Measurements from ENCODE around the gene CCNH.

The CCNH gene

DNA sequence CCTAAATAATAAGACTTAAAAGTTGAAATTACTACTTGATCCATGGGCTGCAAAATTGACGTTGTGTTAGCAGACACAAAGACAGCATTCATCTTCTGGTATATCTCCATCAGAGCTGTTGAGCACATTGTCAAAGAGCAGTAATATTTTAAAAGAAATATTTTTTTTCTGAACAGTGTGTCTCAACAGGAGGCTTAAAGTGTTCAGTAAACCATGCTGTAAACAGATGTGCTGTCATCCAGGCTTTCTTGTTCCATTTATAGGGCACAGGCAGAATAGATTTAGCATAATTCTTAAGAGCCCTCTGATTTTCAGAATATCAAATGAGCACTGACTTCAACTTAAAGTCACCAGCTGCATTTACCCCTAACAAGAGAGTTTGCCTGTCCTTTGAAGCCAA, 29.7 kb upstream of the CCNH start:
- no peaks in the 10 kb centered on the region for H3K27me3 ChIP-seq (ENCODE audit: control insufficient read depth in 3 of 3, insufficient read depth in 3 of 3, low read depth in 1 of 3, low read length in 3 of 3)
- H2AFZ ChIP-seq (ENCODE audit: low read length): no peak overlapping the region

GRCh38 chr5:87438231-87438630, 25.5 kb upstream of the CCNH start:
- no peak overlapping the region for H4K91ac ChIP-seq (ENCODE audit: low read depth, low read length, poor library complexity)
- no peak overlapping the region for H2BK15ac ChIP-seq (ENCODE audit: low read length)
- H2AK5ac ChIP-seq (ENCODE audit: low read depth, low read length): no peak overlapping the region
- H2BK12ac ChIP-seq (ENCODE audit: low read length): no peak overlapping the region
- no peak overlapping the region for H3K4me3 ChIP-seq (ENCODE audit: low read length in 2 of 2)
- no peak overlapping the region for H2BK5ac ChIP-seq (ENCODE audit: low read length)
- H3K27ac ChIP-seq (replicated peaks; ENCODE audit: low read length): no peak overlapping the region
- no peaks in the 10 kb centered on the region for H3K9me3 ChIP-seq (replicated peaks in 1 of 2; ENCODE audit: control insufficient read depth in 2 of 2, insufficient read depth in 1 of 2, low read depth in 1 of 2, low read length in 2 of 2)
- no peak overlapping the region for H3K23ac ChIP-seq (ENCODE audit: low read depth, low read length, poor library complexity)
- no peak overlapping the region for H3K14ac ChIP-seq (ENCODE audit: low read length)
- no peak overlapping the region for H3K9ac ChIP-seq (ENCODE audit: low read depth, low read length, poor library complexity)
- no peak overlapping the region for H3K4me2 ChIP-seq (ENCODE audit: insufficient read depth, low read length, poor library complexity, severe bottlenecking)
- WGBS, 2 donors (ENCODE audit: extremely low coverage in 2 of 2, insufficient read length in 2 of 2, insufficient replicate concordance in 1 of 2): no CpG with 5 or more reads among the region's 2 CpGs
- H3K4ac ChIP-seq (ENCODE audit: low read length): no peak overlapping the region
- H3K27me3 ChIP-seq (ENCODE audit: control insufficient read depth in 3 of 3, insufficient read depth in 3 of 3, low read depth in 1 of 3, low read length in 3 of 3): no peaks in the 10 kb centered on the region
- no peaks in the 10 kb centered on the region for H3K79me1 ChIP-seq (ENCODE audit: low read depth, low read length)
- no peak overlapping the region for H2AFZ ChIP-seq (ENCODE audit: low read length)
- H3K36me3 ChIP-seq (replicated peaks in 1 of 2; ENCODE audit: control insufficient read depth in 2 of 2, insufficient read depth in 2 of 2, low read length in 2 of 2): no peaks in the 10 kb centered on the region
- DNase-seq (ENCODE audit: low spot score): no peak
- H3K4me1 ChIP-seq (ENCODE audit: control insufficient read depth in 2 of 2, insufficient read depth in 1 of 2, low read depth in 1 of 2, low read length in 2 of 2): no peaks in the 10 kb centered on the region
- no peak overlapping the region for H3K18ac ChIP-seq (ENCODE audit: low read length)
- H2BK120ac ChIP-seq (ENCODE audit: low read depth, low read length): no peak overlapping the region
- H4K8ac ChIP-seq (ENCODE audit: low read depth, low read length): no peak overlapping the region

More for the DNA sequence above, 29.7 kb upstream of the CCNH start:
- no peak overlapping the region for H3K14ac ChIP-seq (ENCODE audit: low read length)
- no peak overlapping the region for H2BK12ac ChIP-seq (ENCODE audit: low read length)
- DNase-seq (ENCODE audit: low spot score): no peak
- no CpG with 5 or more reads among the region's 1 CpG for WGBS, 2 donors (ENCODE audit: extremely low coverage in 2 of 2, insufficient read length in 2 of 2, insufficient replicate concordance in 1 of 2)
- no peak overlapping the region for H3K4me3 ChIP-seq (ENCODE audit: low read length in 2 of 2)
- no peaks in the 10 kb centered on the region for H3K9me3 ChIP-seq (replicated peaks in 1 of 2; ENCODE audit: control insufficient read depth in 2 of 2, insufficient read depth in 1 of 2, low read depth in 1 of 2, low read length in 2 of 2)
- H3K9ac ChIP-seq (ENCODE audit: low read depth, low read length, poor library complexity): no peak overlapping the region
- H2BK120ac ChIP-seq (ENCODE audit: low read depth, low read length): no peak overlapping the region
- H2AK5ac ChIP-seq (ENCODE audit: low read depth, low read length): no peak overlapping the region
- no peaks in the 10 kb centered on the region for H3K79me1 ChIP-seq (ENCODE audit: low read depth, low read length)
- H4K91ac ChIP-seq (ENCODE audit: low read depth, low read length, poor library complexity): no peak overlapping the region
- H3K23ac ChIP-seq (ENCODE audit: low read depth, low read length, poor library complexity): no peak overlapping the region
- H2BK15ac ChIP-seq (ENCODE audit: low read length): no peak overlapping the region
- H3K4me1 ChIP-seq (ENCODE audit: control insufficient read depth in 2 of 2, insufficient read depth in 1 of 2, low read depth in 1 of 2, low read length in 2 of 2): no peaks in the 10 kb centered on the region
- H3K27ac ChIP-seq (replicated peaks; ENCODE audit: low read length): no peak overlapping the region
- H4K8ac ChIP-seq (ENCODE audit: low read depth, low read length): no peak overlapping the region
- H2BK5ac ChIP-seq (ENCODE audit: low read length): no peak overlapping the region
- no peak overlapping the region for H3K4ac ChIP-seq (ENCODE audit: low read length)
- H3K4me2 ChIP-seq (ENCODE audit: insufficient read depth, low read length, poor library complexity, severe bottlenecking): no peak overlapping the region
- H3K36me3 ChIP-seq (replicated peaks in 1 of 2; ENCODE audit: control insufficient read depth in 2 of 2, insufficient read depth in 2 of 2, low read length in 2 of 2): no peaks in the 10 kb centered on the region
- H3K18ac ChIP-seq (ENCODE audit: low read length): no peak overlapping the region

DNA sequence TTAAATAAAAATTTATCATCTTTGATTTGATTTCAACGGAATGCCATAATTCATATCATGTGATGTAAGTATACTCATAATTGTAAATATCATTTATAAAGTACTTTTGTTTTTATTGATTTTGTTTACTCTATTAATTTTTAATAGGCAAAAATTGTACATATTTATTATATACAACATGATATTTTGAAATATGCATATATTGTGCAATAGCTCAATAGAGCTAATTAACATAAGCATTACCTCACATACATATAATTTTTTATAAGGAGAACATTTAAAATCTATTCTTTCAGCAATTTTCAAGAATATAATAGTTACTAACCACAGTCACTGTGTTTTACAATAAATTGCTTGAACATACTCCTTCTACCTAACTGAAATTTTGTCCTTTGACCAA, 25.0 kb upstream of the CCNH start:
- Histone ChIP-seq H3K27me3 (ENCODE audit: control insufficient read depth in 3 of 3, insufficient read depth in 3 of 3, low read depth in 1 of 3, low read length in 3 of 3) (no peaks in the 10 kb centered on the region), H3K14ac (ENCODE audit: low read length) (no peak overlapping the region), H3K4me1 (ENCODE audit: control insufficient read depth in 2 of 2, insufficient read depth in 1 of 2, low read depth in 1 of 2, low read length in 2 of 2) (no peaks in the 10 kb centered on the region), H2BK15ac (ENCODE audit: low read length) (no peak overlapping the region), H3K4me2 (ENCODE audit: insufficient read depth, low read length, poor library complexity, severe bottlenecking) (no peak overlapping the region), H3K9me3 (replicated peaks in 1 of 2; ENCODE audit: control insufficient read depth in 2 of 2, insufficient read depth in 1 of 2, low read depth in 1 of 2, low read length in 2 of 2) (no peaks in the 10 kb centered on the region), H3K36me3 (replicated peaks in 1 of 2; ENCODE audit: control insufficient read depth in 2 of 2, insufficient read depth in 2 of 2, low read length in 2 of 2) (no peaks in the 10 kb centered on the region), H2AFZ (ENCODE audit: low read length) (no peak overlapping the region), H3K4me3 (ENCODE audit: low read length in 2 of 2) (no peak overlapping the region), H3K79me1 (ENCODE audit: low read depth, low read length) (no peaks in the 10 kb centered on the region), H3K9ac (ENCODE audit: low read depth, low read length, poor library complexity) (no peak overlapping the region), H4K8ac (ENCODE audit: low read depth, low read length) (no peak overlapping the region), H3K23ac (ENCODE audit: low read depth, low read length, poor library complexity) (no peak overlapping the region), H2BK12ac (ENCODE audit: low read length) (no peak overlapping the region), H4K91ac (ENCODE audit: low read depth, low read length, poor library complexity) (no peak overlapping the region), H2AK5ac (ENCODE audit: low read depth, low read length) (no peak overlapping the region), H3K18ac (ENCODE audit: low read length) (no peak overlapping the region), H2BK5ac (ENCODE audit: low read length) (no peak overlapping the region), H2BK120ac (ENCODE audit: low read depth, low read length) (no peak overlapping the region), H3K27ac (replicated peaks; ENCODE audit: low read length) (no peak overlapping the region), H3K4ac (ENCODE audit: low read length) (no peak overlapping the region)
- no peak for DNase-seq (ENCODE audit: low spot score)
- no CpG with 5 or more reads among the region's 1 CpG for WGBS, 2 donors (ENCODE audit: extremely low coverage in 2 of 2, insufficient read length in 2 of 2, insufficient replicate concordance in 1 of 2)

GRCh38 chr5:87435144-87435694, 22.5 kb upstream of the CCNH start:
- H3K4me2 ChIP-seq (ENCODE audit: insufficient read depth, low read length, poor library complexity, severe bottlenecking): no peak overlapping the region
- H3K36me3 ChIP-seq (replicated peaks in 1 of 2; ENCODE audit: control insufficient read depth in 2 of 2, insufficient read depth in 2 of 2, low read length in 2 of 2): no peaks in the 10 kb centered on the region
- no peak overlapping the region for H3K9ac ChIP-seq (ENCODE audit: low read depth, low read length, poor library complexity)
- H2BK15ac ChIP-seq (ENCODE audit: low read length): no peak overlapping the region
- H3K4me1 ChIP-seq (ENCODE audit: control insufficient read depth in 2 of 2, insufficient read depth in 1 of 2, low read depth in 1 of 2, low read length in 2 of 2): no peaks in the 10 kb centered on the region
- H2AK5ac ChIP-seq (ENCODE audit: low read depth, low read length): no peak overlapping the region
- no peak for DNase-seq (ENCODE audit: low spot score)
- H2BK12ac ChIP-seq (ENCODE audit: low read length): no peak overlapping the region
- no peak overlapping the region for H3K23ac ChIP-seq (ENCODE audit: low read depth, low read length, poor library complexity)
- no peak overlapping the region for H3K4me3 ChIP-seq (ENCODE audit: low read length in 2 of 2)
- H2AFZ ChIP-seq (ENCODE audit: low read length): no peak overlapping the region
- no peaks in the 10 kb centered on the region for H3K27me3 ChIP-seq (ENCODE audit: control insufficient read depth in 3 of 3, insufficient read depth in 3 of 3, low read depth in 1 of 3, low read length in 3 of 3)
- H4K8ac ChIP-seq (ENCODE audit: low read depth, low read length): no peak overlapping the region
- no peak overlapping the region for H3K27ac ChIP-seq (replicated peaks; ENCODE audit: low read length)
- H3K4ac ChIP-seq (ENCODE audit: low read length): no peak overlapping the region
- H4K91ac ChIP-seq (ENCODE audit: low read depth, low read length, poor library complexity): no peak overlapping the region
- H2BK5ac ChIP-seq (ENCODE audit: low read length): no peak overlapping the region
- no peaks in the 10 kb centered on the region for H3K79me1 ChIP-seq (ENCODE audit: low read depth, low read length)
- no peaks in the 10 kb centered on the region for H3K9me3 ChIP-seq (replicated peaks in 1 of 2; ENCODE audit: control insufficient read depth in 2 of 2, insufficient read depth in 1 of 2, low read depth in 1 of 2, low read length in 2 of 2)
- 100% methylated on average over 1 of the region's 2 CpGs; no CpG with 5 or more reads in 1 of the 2 donors for WGBS, 2 donors (ENCODE audit: extremely low coverage in 2 of 2, insufficient read length in 2 of 2, insufficient replicate concordance in 1 of 2)
- H3K14ac ChIP-seq (ENCODE audit: low read length): no peak overlapping the region
- H2BK120ac ChIP-seq (ENCODE audit: low read depth, low read length): no peak overlapping the region
- no peak overlapping the region for H3K18ac ChIP-seq (ENCODE audit: low read length)

Measured in neuronal stem cell (in vitro differentiated cells).